Fibroblast of skin of abdomen (primary cell): ENCODE results near the gene TRMT61B.
A peak's percentile ranks its signal among the peaks of the same experiment; 100 is the strongest.

ENCODE experiments used
- DNase-seq: peaks from one replicate; pipeline ENCODE4 v3.0.0-alpha.2; 2013

TRMT61B gene

DNA sequence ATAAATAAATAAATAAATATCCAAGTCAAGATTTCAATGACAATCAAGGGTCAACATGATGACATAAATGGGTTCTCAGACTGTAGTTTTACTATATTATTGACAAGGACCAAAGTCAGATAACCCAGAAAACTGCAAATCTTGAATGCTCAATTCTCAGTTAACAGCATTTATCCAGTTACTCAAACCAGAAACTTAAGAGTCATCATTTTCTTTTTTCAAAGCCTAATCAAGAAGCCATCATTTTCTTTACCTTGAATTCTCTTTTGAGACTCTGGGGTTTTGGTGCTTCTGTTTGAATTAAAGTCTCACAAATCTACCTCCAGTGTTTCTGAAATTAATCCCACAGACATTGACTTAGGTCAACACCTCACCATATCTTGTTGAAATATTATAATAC is 14.1 kb downstream of the TRMT61B start:
- DNase-seq, result no peak

DNA sequence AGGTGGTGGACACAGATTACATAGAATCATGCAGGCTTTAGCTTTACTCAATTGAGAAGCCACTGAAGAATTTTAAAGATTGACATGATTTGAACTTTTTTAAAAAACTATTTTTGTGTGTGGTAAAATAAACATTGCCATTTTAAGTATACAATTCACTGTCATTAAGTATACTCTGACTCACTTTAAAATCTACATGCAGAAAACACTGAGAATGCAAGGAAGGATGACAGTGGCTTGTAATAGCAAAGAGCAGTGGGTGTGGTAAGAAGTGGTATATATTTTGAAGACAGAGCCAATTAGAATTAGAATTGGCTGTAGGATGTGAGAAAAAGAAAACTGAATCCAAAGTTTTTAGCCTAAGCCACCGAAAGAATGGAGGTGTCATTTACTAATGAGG is 14.9 kb downstream of the TRMT61B start:
- no peak for DNase-seq

DNA sequence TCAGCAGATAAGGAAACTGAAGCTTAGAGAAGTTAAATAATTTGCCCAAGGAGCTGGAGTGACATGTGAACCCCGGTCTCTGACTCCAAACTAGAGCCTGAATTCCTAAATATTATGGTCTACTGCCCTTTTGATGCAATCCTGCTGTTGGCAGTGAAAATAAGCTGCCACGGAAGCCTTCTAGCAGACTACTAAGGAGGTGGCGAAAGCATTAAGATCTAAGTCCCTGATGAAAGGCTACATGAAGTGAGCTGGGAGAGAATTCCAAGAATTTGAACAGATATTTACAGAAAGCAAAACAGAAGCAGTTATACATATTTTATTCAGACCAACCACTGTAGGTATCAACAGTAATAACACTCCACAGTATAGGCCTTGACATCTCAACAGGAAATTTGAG is 28.1 kb downstream of the TRMT61B start:
- peak; percentile 9 for DNase-seq

DNA sequence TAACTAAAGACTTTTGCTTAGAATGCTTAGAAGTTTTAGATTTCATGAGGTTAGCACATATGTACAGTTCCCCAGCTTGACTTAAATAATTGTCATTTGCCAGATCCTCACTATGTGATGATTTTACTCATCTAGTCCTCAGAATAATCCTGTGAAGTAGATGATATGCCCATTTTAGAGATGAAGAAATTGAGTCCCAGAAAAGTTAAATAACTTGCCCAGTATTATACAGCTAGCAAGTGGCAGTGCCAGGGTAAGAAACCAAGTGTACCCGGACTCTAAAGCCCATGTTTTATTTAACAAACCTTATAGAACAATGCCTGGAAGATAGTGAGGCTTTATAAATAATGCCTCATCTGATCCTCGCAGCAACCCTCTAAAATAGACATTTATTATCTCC is 31.1 kb downstream of the TRMT61B start:
- no peak for DNase-seq

DNA sequence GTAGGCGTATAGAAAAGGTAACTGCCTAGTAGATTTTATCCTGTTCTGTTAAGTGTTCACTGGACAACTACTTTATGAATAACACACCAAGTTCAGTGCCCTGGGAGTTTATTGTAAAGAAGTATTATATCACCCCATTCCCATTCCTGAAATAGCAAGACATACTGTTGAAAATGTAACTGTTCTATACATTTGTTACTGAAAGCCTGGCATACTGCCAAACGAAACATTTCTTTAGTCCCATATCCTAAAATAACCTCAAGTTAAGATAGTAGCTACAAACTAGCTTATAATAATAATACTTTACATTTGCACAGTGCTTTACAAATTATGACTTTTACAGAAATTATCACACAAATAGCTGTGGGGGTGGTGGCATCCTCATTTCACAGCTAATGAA is 34.3 kb downstream of the TRMT61B start:
- no peak for DNase-seq

DNA sequence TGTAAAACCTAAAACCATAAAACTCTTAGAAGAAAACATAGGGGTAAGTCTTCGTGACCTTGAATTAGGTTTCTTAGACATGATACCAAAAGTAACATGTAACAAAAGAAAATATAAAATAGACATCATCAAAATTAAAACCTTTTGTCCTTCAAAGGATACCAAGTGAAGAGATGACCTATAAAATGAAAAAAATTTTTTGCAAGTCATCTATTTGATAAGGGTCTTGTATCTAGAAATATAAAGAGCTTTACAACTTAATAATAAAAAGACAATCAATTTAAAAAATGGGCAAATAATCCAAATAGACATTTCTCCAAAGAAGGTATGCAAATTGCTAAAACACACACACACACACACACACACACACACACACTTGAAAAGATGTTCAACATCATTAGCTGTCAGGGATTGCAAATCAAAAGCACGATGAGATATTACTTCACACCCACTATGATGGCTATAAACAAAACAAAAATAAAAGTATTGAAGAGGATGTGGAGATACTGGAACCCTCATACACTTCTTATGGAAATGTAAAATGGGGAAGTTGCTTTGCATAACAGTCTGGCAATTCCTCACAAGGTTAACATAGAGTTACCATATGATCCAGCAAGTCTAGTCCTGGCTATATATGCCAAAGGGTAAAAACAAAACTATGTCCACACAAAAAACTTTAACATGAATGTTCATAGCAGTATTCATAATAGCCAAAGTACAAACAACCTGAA is 36.2 kb downstream of the TRMT61B start:
- no peak for DNase-seq

DNA sequence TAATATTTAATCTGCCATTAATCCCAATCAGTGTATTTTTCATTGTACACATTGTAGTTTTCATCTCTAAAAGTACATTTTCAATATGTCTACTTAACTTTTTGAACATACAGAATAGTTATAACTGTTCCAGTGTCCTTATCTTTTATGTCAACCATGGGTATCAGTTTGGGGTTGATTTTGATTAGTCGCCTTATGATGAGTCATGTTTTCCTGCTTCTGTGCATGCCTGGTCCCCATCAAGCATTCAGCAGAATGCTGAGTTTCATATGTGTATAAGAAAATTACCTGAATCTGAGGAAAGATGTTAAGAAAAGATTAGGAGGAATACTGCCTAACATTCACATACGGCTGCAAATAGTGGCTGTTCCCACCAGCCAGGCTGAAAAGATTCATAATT is 41.7 kb downstream of the TRMT61B start:
- DNase-seq, result peak; percentile 12

DNA sequence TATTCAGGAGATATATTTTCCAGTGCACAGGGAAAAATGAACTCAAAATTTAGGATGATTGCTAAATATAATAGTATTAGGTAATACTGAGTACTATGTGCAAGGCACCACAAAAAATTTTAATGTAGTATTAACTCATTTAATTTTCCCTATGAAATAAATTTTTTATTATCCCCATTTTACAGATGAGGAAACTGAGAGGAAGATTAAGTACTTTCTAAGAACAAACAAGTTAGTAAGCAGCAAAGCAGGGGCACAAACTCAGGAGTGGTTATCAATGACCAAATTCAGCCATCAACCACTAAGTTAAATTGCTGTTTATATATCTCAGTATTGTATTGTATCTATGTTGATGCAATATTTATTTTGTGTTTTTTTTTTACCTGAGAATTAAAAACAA is 45.2 kb downstream of the TRMT61B start:
- DNase-seq, result no peak

DNA sequence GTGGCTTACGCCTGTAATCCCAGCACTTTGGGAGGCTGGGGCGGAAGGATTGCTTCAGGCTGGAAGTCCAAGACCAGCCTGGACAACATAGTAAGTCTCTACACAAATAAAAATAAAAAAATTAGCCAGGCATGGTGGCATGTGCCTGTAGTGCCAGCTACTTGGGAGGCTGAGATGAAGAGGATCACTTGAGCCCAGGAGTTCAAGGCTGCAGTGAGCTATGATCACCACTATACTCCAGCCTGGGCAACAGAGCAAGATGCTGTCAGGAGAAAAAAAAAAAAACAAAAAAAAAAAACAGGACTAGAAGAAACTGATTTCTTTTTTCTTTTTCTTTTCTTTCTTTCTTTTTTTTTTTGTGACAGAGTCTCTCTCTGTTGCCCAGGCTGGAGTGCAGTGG is 45.9 kb downstream of the TRMT61B start:
- DNase-seq, result no peak

DNA sequence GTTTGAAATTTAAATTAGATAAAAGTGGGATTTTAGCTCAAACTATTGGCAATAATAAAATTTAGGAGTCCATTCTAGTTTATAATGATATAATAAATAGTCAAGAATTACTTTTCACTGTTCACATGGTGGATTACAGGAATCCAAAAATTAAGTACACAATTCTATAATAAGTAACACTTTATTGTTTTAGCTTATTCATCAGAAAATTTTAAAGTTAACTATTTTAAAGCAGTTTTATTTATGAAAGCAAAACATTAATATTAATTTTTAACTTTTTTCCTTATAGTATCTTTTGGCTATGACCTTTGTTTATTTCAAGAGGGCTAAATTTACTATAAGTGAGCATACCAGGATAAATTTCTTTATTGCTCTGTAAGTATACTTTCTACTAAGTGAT is 48.1 kb downstream of the TRMT61B start:
- DNase-seq, result no peak

DNA sequence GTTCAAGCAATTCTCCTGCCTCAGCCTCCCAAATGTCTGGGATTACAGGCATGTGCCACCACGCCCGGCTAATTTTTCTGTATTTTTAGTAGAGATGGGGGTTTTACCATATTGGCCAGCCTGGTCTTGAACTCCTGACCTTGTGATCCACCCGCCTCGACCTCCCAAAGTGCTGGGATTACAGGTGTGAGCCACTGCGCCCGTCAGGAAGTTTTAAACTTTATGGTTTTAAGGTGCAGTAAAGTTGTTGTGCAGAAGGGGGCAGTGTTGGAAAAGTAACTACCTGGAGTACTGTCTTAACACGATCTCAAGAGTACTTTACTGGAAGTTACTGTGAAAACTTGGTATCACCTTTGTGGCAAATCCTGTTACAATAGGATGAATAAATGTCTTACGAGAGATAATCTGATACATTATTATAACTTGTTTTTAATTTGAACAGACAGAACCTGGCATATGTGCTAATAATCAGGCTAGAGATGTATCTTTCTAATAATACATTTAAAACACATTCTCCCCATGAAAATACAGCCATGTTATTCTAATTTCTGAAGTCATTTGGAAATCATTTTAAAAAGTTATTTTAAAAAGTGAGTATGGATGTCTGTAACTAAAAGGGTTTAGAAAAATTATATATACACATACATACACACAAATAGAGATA is 48.7 kb downstream of the TRMT61B start:
- peak; percentile 38 for DNase-seq

DNA sequence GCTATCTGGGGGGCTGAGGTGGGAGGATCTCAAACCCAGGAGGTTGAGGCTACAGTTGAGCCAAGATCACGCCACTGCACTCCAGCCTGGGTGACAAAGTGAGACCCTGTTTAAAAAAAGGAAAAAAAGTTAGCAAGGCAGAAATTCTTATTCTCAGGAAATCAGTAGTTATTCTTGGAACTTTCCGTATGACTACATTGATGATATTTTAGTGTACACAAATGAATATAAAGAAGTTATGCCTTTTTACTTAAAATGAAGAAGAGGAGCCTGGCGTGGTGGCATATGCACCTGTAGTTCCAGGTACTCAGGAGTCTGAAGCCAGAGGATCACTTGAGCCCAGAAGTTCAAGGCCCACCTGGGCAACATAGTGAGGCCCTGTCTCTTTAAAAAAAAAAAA is 52.1 kb downstream of the TRMT61B start:
- no peak for DNase-seq

DNA sequence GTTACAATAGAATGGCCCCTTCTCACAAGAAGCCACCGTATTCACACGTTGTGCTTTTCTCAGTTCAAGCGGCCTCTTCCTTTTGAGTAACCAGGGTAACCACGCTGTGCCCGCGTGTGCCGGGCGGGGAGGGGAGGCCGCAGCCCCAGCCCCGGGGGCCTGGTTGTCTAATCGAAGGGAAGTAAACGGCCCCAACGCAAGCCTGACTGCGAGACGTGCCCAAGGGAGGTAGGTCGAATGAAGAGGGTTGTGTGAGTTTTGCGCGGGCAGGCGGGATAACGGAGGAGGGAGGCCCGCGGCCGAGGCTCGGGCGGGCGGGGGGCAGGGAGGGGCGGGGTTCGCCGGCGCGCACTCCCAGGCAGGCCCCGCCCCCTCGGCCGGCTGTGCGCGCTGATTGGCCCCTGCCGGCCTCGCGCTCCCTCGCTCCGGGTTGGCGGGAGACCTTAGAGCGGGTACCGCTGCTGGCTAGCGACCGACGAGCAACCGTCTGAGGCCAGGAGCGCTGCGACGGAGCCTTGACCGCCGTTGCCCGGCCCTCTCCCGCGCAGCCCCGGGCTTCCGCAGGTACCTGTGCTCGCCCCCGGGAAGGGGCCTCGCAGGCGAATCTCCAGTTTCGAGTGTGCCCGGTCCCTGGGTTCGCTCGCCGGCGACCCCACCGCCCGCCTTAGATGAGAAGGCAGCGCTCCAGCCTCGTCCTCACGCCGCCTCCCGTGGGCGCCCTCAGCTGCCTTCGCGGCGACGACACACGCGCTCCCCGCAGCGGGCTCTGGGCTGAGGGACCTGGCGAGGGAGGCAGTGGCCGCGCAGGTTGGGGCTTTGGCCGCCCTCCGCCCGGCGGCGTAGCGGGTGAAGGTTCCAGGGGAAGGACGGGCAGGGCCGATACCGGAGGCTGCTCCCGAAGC is 59.5 kb downstream of the TRMT61B start, which contains the start of gene SPDYA:
Gene SPDYA, plus strand, starts transcription at position 451 of the 902 bp plus-strand sequence. CDS start 5,181 bp downstream, outside the sequence.
- peak; percentile 67 for DNase-seq

DNA sequence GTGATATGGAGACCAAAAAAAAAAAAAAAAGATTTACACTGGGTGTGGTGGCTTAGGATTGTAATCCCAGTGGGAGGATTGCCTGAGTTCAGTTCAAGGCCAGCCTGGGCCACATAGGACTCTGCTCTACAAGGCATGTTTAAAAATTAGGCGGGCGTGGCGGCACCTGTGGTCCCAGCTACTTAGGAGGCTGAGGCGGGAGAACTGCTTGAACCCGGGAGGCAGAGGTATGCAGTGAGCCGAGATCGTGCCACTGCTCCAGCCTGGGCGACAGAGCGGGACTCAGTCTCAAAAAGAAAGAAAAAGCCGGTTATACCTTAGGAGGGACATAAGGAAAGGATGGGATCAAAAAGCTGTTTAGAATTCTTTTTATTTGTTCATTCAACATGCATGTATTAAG is 60.2 kb downstream of the TRMT61B start:
- no peak for DNase-seq

DNA sequence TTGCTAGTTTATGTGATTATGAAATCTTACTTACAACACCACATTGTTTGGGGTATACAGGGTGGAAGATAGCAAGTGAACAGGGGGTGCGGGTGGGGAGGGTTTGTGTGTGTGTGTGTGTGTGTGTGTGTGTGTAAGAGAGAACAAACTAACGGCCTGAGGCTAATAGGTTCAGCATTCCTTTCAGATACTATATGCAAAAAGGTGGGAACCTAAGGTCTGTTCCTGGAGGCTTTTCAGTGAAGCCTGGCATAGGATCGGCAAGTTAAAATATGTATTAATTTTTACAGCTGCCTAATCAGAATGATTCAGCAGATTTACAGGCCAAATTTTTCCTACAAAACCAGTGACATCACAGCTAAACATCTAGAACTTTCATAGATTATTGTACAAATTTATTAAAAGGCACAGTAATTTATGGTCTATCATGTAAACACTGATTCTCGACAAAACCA is 67.1 kb downstream of the TRMT61B start:
- peak; percentile 25 for DNase-seq

DNA sequence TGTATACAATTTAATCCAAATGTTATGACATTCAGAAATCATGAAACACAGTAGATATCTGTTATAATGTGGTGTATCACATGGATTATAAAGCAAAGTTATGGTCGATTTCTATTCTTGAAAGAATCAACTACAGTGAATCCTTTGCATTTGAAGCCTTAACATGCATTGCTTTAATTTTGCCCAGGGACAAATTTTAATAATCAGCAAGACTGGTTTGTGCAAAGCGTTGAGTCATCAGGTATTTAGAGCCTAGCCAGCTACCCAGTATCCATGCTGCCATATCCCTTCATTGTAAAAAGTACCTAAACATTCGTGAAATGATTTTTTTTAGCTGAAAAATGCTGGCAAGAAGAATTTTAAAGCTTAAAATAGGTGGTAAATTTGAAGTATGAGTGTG is 68.4 kb downstream of the TRMT61B start:
- peak; percentile 12 for DNase-seq
